ENCODE measurements around the gene EPB41L3.

The EPB41L3 gene

DNA sequence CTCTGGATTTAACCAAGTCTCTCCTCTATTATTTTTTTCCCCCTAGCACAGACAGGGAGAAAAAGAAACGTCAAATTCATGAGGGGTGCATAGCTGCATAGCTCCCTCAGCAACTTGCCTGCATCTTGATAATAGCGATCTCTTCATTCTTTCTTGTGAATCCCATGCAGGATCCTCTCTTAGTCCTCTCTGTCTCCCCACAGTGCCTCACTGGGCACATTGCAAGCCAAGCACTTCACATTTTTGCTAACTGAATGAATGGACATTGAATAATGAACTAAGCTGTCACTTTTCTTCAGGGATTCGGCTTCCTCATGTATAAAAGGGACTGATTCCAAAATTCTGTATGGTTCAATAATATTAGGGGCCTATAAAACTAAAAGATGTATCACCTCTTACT is 2.9 kb upstream of the EPB41L3 start:
- DNase-seq (ENCODE audit: low read depth): peak; percentile 18
- no peak overlapping the region for H3K4me3 ChIP-seq (ENCODE audit: low read length)
- TF ChIP-seq, protein P1, sequence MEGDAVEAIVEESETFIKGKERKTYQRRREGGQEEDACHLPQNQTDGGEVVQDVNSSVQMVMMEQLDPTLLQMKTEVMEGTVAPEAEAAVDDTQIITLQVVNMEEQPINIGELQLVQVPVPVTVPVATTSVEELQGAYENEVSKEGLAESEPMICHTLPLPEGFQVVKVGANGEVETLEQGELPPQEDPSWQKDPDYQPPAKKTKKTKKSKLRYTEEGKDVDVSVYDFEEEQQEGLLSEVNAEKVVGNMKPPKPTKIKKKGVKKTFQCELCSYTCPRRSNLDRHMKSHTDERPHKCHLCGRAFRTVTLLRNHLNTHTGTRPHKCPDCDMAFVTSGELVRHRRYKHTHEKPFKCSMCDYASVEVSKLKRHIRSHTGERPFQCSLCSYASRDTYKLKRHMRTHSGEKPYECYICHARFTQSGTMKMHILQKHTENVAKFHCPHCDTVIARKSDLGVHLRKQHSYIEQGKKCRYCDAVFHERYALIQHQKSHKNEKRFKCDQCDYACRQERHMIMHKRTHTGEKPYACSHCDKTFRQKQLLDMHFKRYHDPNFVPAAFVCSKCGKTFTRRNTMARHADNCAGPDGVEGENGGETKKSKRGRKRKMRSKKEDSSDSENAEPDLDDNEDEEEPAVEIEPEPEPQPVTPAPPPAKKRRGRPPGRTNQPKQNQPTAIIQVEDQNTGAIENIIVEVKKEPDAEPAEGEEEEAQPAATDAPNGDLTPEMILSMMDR (IDR thresholded peaks at IDR 0.05; ENCODE audit: insufficient read depth, low read depth, low read length, missing control alignments): peak; percentile 45

DNA sequence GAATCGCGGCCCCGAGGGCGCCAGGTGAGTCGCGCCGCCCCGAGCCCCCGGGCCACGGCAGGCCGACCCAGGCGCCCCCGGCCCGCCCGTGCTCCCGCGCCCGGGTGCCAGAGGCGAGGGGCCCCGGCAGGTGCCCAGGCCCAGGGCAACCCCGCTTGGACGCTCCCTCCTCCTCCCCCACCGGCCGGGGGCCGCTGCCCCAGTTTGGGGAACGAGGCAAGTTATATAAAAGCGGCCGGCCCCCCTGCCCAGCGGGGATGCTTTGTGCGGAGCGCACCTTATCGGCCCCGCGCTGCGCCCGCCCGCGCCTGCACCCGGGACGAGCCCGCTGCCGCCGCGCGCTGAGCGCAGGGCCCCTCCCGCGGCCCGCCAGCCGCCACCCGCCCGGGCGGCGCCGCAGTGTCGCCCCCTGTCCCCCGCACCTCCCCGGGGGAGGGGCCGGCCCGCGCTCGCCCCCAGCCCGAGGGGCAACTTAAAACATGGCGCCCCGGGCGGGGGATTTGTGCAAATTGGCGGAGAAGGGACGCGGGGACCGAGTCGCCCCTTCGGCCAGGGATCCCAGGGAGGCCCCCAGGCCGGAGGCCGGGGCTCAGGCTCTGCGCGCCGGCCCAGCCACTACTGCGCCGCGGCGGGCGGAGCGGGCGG is 639 bp downstream of the EPB41L3 start:
- TF ChIP-seq, protein P1 (IDR thresholded peaks at IDR 0.05; ENCODE audit: insufficient read depth, low read depth, low read length, missing control alignments): no peak
- H3K4me3 ChIP-seq (ENCODE audit: low read length): no peak overlapping the region
- no peak for DNase-seq (ENCODE audit: low read depth)

DNA sequence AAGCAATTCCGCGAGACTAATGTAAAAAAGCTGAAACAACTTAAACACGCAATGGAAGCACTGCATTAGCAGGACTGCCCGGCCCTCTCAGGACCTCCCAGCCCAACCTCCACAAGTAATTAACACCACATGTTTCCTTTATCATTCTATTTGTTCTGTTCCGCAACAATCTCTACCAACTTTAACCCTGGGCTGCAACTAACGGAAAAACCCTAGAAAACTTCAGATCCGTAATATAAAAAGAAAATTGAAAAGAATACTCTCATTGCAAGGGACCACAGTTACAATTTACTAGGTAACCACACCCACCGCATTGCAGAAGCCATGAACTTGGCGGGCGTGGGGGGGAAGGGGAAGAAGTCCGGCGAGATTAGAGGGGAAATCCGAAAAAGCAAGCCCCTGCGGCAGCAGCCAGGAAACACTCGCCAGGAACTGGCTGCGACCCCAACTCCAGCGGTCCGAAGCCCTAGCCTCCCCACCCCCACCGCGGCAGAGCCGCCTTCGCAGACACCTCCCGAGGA is 1.2 kb downstream of the EPB41L3 start:
- H3K4me3 ChIP-seq (ENCODE audit: low read length): no peak overlapping the region
- TF ChIP-seq, protein P1 (IDR thresholded peaks at IDR 0.05; ENCODE audit: insufficient read depth, low read depth, low read length, missing control alignments): no peak
- no peak for DNase-seq (ENCODE audit: low read depth)

DNA sequence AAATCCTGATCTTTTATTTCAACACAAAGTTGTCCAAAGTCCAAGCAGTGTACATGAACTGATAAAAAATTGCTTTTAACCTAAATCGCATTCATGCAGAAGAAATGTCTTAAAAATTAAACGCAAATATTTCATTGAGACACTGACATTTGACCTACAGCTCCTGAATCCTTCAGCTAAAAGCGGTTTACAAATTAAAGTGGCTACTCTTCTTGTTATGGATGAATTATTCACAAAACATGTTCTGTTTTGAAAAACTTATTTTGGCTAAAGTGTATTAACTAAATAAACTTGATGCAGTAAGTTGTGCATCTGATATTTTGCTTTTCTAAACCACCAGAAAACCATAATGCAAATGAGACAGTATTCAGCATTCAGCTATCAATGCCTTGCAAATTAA is 2.2 kb downstream of the EPB41L3 start:
- H3K4me3 ChIP-seq (ENCODE audit: low read length): no peak overlapping the region
- TF ChIP-seq, protein P1 (IDR thresholded peaks at IDR 0.05; ENCODE audit: insufficient read depth, low read depth, low read length, missing control alignments): no peak
- DNase-seq (ENCODE audit: low read depth): no peak

DNA sequence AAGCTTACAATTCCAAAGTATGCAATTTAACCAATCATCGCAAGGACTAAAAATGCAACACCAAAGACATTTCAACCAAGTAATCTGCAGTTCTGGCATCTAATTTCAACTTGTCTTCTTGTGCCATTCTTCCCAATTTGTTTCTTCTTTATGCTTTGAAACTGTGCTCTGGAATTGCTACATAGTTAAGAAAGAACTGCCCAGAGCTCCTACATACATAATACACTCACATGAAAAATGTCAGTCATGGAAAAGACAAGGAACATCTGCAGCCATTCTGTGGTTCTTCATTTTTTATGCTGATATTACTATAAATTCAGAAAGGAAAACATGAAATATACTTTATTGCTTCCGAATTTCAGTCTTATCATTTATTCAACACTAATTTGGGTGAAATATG is 4.4 kb downstream of the EPB41L3 start:
- no peak for DNase-seq (ENCODE audit: low read depth)

DNA sequence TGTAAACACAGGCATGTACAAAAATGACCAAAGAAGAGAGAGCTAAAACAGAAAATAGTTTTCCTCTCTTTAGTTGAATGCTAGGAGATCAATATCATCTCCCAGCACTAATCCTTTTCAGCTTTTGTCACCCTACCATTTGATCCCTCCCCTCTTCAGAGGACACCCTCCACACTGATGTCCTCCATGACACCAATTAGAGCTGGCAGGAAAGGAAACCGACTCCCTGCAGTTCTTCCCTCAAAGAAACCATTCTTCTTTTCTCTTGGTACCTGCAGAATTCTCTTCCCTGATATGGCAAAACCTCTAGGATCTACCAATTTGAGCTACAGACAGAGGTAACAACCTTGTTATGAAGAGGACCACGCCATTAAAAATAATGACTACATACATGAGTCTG is 5.3 kb downstream of the EPB41L3 start:
- no peak for DNase-seq (ENCODE audit: low read depth)
- H3K4me3 ChIP-seq (ENCODE audit: low read length): no peak overlapping the region
- TF ChIP-seq, protein P1 (IDR thresholded peaks at IDR 0.05; ENCODE audit: insufficient read depth, low read depth, low read length, missing control alignments): no peak

More for the DNA sequence above, 4.4 kb downstream of the EPB41L3 start:
- H3K4me3 ChIP-seq (ENCODE audit: low read length): no peak overlapping the region
- TF ChIP-seq, protein P1 (IDR thresholded peaks at IDR 0.05; ENCODE audit: insufficient read depth, low read depth, low read length, missing control alignments): no peak

DNA sequence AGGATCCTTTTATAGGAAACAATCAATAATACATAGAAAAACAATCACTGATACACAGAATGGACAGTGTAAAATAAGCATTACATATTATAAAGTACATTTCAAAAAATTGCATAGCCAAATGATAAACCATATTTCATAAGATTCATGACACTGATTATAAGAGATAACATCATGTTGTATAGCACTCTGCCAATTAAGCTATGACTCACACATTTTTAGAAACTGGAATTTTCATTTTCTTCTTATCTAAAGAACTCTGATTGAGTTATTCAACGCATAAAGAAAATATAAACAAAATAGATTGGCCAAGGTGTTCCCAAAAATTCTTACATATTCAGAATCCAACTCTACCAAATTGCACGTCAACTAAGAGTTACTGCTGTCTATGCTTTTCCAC is 5.9 kb downstream of the EPB41L3 start:
- H3K4me3 ChIP-seq (ENCODE audit: low read length): no peak overlapping the region
- no peak for DNase-seq (ENCODE audit: low read depth)
- TF ChIP-seq, protein P1 (IDR thresholded peaks at IDR 0.05; ENCODE audit: insufficient read depth, low read depth, low read length, missing control alignments): no peak

All from epithelial cell of esophagus (primary cell).